DND-41 (cell line): ENCODE measurements around the gene ZNF501.

ENCODE experiments used
- EZH2 ChIP-seq: IDR thresholded peaks from 3 replicates; pipeline ENCODE4 v1.6.1; 2012; ENCODE audit warnings: borderline replicate concordance, low read depth, mild to moderate bottlenecking, moderate library complexity, low read length, inconsistent platforms; ENCODE audit not compliant: severe bottlenecking
- TF ChIP-seq, protein P1 (sequence below): IDR thresholded peaks from 2 replicates; pipeline ENCODE4 v1.5.1; 2012; ENCODE audit warnings: borderline replicate concordance, low read length, moderate library complexity, mild to moderate bottlenecking; ENCODE audit not compliant: poor library complexity, severe bottlenecking; ENCODE audit errors: extremely low read depth

DNA sequence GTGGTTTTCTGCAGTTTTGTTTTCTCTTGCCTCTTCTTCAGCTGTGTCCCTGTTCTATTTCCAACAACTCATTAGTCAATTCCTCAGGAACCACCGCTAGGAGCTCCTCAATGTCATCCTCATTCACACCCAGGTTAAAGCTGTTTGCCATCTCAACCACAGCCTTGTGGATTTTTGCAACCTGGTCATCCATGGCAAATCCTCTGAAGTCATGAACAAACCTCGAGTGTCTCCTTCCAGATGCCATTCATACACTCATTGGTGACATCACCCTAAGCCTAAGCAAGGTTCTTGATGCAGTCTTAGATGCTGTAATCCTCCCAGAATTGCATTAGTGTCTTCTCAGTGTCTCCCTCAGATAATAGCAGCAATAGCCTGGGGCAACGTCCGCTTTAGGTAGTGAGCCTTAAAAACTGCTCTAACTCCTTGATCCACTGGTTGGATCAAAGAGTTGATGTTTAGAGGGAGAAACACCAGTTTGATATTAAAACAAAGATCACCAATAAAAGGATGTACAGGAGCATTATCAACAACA, 48.4 kb upstream of the ZNF501 start:
- TF ChIP-seq, protein P1, sequence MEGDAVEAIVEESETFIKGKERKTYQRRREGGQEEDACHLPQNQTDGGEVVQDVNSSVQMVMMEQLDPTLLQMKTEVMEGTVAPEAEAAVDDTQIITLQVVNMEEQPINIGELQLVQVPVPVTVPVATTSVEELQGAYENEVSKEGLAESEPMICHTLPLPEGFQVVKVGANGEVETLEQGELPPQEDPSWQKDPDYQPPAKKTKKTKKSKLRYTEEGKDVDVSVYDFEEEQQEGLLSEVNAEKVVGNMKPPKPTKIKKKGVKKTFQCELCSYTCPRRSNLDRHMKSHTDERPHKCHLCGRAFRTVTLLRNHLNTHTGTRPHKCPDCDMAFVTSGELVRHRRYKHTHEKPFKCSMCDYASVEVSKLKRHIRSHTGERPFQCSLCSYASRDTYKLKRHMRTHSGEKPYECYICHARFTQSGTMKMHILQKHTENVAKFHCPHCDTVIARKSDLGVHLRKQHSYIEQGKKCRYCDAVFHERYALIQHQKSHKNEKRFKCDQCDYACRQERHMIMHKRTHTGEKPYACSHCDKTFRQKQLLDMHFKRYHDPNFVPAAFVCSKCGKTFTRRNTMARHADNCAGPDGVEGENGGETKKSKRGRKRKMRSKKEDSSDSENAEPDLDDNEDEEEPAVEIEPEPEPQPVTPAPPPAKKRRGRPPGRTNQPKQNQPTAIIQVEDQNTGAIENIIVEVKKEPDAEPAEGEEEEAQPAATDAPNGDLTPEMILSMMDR = no peak
- TF ChIP-seq EZH2 = no peak
